ENCODE results near the gene FEZ2. TPM values are rescaled to one million over a fixed set of nuclear protein-coding genes. Genes with fewer than 3 reads are reported as not detected.

FEZ2 gene
- total and polyA plus RNA-seq, 2 donors (not counting 3 experiments of a cell fraction or from before 2014, with no cell fraction given), result 41.2 to 72.4 TPM

DNA sequence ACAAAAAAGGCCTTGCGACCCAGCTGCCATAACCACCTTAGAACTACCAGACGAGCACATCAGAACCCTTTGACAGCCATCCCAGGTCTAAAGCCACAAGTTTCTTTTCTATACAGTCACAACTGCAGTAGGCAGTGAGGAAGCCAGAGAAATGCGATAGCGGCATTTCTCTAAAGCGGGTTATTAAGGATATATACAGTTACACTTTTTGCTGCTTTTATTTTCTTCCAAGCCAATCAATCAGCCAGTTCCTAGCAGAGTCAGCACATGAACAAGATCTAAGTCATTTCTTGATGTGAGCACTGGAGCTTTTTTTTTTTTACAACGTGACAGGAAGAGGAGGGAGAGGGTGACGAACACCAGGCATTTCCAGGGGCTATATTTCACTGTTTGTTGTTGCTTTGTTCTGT lies 48.8 kb downstream of the FEZ2 start:
- no peak overlapping the region for H3K4me3 ChIP-seq (replicated peaks in 1 of 3; ENCODE audit: insufficient read depth in 1 of 3, low read depth in 1 of 3, low read length in 3 of 3)
- ChIA-PET POLR2A (interaction anchor here (0.6 to 1.5 kb wide), 6 partner anchors 24 to 193 kb away, joined by 3 to 5 read pairs (median 4); partner anchors contain the start of genes CRIM1 and FEZ2), CTCF (interaction anchor here (0.6 to 7.1 kb wide), 11 partner anchors 9 to 196 kb away, joined by 3 to 42 read pairs (median 5); no protein-coding TSS in a partner anchor)
- peak; percentile 90 for DNase-seq (ENCODE audit: low read depth, low spot score)
- peaks cover 30 to 54% of the 10 kb centered on the region in 2 experiments for H3K36me3 ChIP-seq (ENCODE audit: control insufficient read depth in 2 of 2, extremely low read depth in 1 of 2, insufficient read depth in 2 of 2, low read length in 2 of 2)
- H3K27ac ChIP-seq (ENCODE audit: insufficient read depth, low read depth, low read length), result peak overlapping the region; percentile 66
- no peaks in the 10 kb centered on the region for H4K20me1 ChIP-seq (replicated peaks; ENCODE audit: control insufficient read depth, extremely low read depth, insufficient read depth, low read length)
- peak overlapping the region; percentile 23 for H3K4me2 ChIP-seq (ENCODE audit: insufficient read depth, low read length)
- H3K4me1 ChIP-seq (ENCODE audit: control insufficient read depth, extremely low read depth, insufficient read depth, low read length), result peaks cover 55% of the 10 kb centered on the region
- no peak overlapping the region for H2AFZ ChIP-seq (ENCODE audit: low read depth, low read length)
- intact Hi-C loops (cut with micrococcal nuclease), result loop anchor here (1.0 to 5.0 kb wide), 3 partner anchors 12 to 197 kb away; no protein-coding TSS in a partner anchor
- TF ChIP-seq POLR2A (IDR thresholded peaks at IDR 0.05; ENCODE audit: low read depth, low read length) (peak; percentile 71), MYC (IDR thresholded peaks at IDR 0.05; ENCODE audit: low read depth, low read length) (no peak), POLR2AphosphoS5 (IDR thresholded peaks at IDR 0.05; ENCODE audit: insufficient read depth, low read depth, low read length) (peak; percentile 32), JUN (IDR thresholded peaks at IDR 0.05; ENCODE audit: borderline replicate concordance, insufficient read depth, insufficient read length, low read depth) (peak; percentile 47), FOS (IDR thresholded peaks at IDR 0.05; ENCODE audit: borderline replicate concordance, insufficient read depth, low read length) (peak; percentile 37), EZH2 (IDR thresholded peaks at IDR 0.05; ENCODE audit: borderline replicate concordance, low read depth, low read length, severe bottlenecking) (no peak), GATA2 (IDR thresholded peaks at IDR 0.05; ENCODE audit: insufficient read depth, insufficient read length, low read depth, low read length) (no peak)
- TF ChIP-seq, protein P1, sequence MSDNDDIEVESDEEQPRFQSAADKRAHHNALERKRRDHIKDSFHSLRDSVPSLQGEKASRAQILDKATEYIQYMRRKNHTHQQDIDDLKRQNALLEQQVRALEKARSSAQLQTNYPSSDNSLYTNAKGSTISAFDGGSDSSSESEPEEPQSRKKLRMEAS (IDR thresholded peaks at IDR 0.05; ENCODE audit: insufficient read depth, insufficient read length), result peak; percentile 12
- TF ChIP-seq, protein P2, sequence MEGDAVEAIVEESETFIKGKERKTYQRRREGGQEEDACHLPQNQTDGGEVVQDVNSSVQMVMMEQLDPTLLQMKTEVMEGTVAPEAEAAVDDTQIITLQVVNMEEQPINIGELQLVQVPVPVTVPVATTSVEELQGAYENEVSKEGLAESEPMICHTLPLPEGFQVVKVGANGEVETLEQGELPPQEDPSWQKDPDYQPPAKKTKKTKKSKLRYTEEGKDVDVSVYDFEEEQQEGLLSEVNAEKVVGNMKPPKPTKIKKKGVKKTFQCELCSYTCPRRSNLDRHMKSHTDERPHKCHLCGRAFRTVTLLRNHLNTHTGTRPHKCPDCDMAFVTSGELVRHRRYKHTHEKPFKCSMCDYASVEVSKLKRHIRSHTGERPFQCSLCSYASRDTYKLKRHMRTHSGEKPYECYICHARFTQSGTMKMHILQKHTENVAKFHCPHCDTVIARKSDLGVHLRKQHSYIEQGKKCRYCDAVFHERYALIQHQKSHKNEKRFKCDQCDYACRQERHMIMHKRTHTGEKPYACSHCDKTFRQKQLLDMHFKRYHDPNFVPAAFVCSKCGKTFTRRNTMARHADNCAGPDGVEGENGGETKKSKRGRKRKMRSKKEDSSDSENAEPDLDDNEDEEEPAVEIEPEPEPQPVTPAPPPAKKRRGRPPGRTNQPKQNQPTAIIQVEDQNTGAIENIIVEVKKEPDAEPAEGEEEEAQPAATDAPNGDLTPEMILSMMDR (IDR thresholded peaks at IDR 0.05; ENCODE audit: extremely low read depth in 1 of 2, insufficient read depth in 1 of 2, low read depth in 1 of 2, low read length in 2 of 2), result no peak
- FAIRE-seq, result peak; percentile 84
- peaks cover 12% of the 10 kb centered on the region for H3K79me2 ChIP-seq (ENCODE audit: control insufficient read depth, insufficient read depth, low read length)
- H3K9me1 ChIP-seq (replicated peaks; ENCODE audit: control insufficient read depth, extremely low read depth, insufficient read depth, low read length), result no peaks in the 10 kb centered on the region
- TSS peak; percentile 56 for BruUV-seq (replicated peaks)
- no peaks in the 10 kb centered on the region for H3K27me3 ChIP-seq (ENCODE audit: control insufficient read depth in 2 of 2, insufficient read depth in 2 of 2, low read length in 2 of 2)
- dilution Hi-C loops (cut with MboI; ENCODE audit: extremely low pct_ligation_motif_present, low sequenced_read_pairs), result no loop called here
- no peaks in the 10 kb centered on the region for H3K9me3 ChIP-seq (replicated peaks; ENCODE audit: control insufficient read depth, insufficient read depth, low read length)
- peak overlapping the region; percentile 7 for H3K9ac ChIP-seq (replicated peaks; ENCODE audit: extremely low read depth, insufficient read depth, low read length)
